HepG2 (cell line): ENCODE data around the gene LRRC3. TPM values are rescaled to one million over a fixed set of nuclear protein-coding genes. Genes with fewer than 3 reads are reported as not detected.

Experiments
- ATAC-seq: fragments of 200-7000 bp; cut with Tn5 transposase; 3 replicates; pipeline ENCODE4 v1.9.1; 2020; ENCODE audit warnings: mild to moderate bottlenecking, moderate library complexity
- BruUV-seq: library from RNA; stranded (reverse); fragments of 400-500 nt; replicated peaks from 2 replicates; lab custom pipeline; 2021; lab: Mats Ljungman, UMichigan
- CTCF ChIA-PET: fragments of 300-600 bp; formaldehyde crosslinking; extraction: SDS; loops from one replicate; lab custom pipeline; 2021; ENCODE audit warnings: low total read pairs, inconsistent platforms, low intra/inter-chr PET ratio; lab: Yijun Ruan, JAX
- POLR2A ChIA-PET: fragments of 350-600 bp; sonication (Branson Sonifier 250); formaldehyde crosslinking; loops from one replicate; lab custom pipeline; 2020; ENCODE audit warnings: antibody characterized with exemption, inconsistent platforms; lab: Yijun Ruan, JAX
- DNase-seq: peaks from one replicate; pipeline ENCODE4 v3.0.0-alpha.2; 2015; ENCODE audit warnings: low spot score
- FAIRE-seq: peaks from 3 replicates; lab custom pipeline; 2011; peaks lifted over from hg19 to GRCh38; lab: Jason Lieb, UNC
- H2AFZ ChIP-seq: one replicate; pipeline ENCODE4 v1.6.1; 2011; ENCODE audit warnings: low read length, inconsistent platforms
- H3K27ac ChIP-seq: fragments of 300-600 bp; 3 replicates; pipeline ENCODE4 v1.8.0; 2011; ENCODE audit warnings: mixed run types, mild to moderate bottlenecking, mixed read lengths, low read length, inconsistent platforms; ENCODE audit not compliant: insufficient read depth; ENCODE audit errors: extremely low read length
- H3K27me3 ChIP-seq, 2 experiments: fragments of 200-600 bp in 1 of 2; 2 replicates in 1 of 2; 3 replicates in 1 of 2; pipeline versions ENCODE4 v1.6.0 to v1.8.0; 2011; ENCODE audit warnings: low read length in 2 of 2, mild to moderate bottlenecking in 2 of 2, moderate library complexity in 2 of 2, inconsistent platforms in 1 of 2; ENCODE audit not compliant: insufficient read depth in 2 of 2, control insufficient read depth in 1 of 2
- H3K36me3 ChIP-seq, 2 experiments: fragments of 200-600 bp in 1 of 2; replicated peaks in 1 of 2; 2 replicates in 1 of 2; 3 replicates in 1 of 2; pipeline versions ENCODE4 v1.5.1 to v1.8.0; 2011; ENCODE audit warnings: low read length in 2 of 2, inconsistent platforms in 1 of 2; ENCODE audit not compliant: insufficient read depth in 2 of 2, control insufficient read depth in 1 of 2
- H3K4me1 ChIP-seq: 2 replicates; pipeline ENCODE4 v1.5.1; 2012; ENCODE audit warnings: low read length, inconsistent platforms; ENCODE audit not compliant: insufficient read depth
- H3K4me2 ChIP-seq: 2 replicates; pipeline ENCODE4 v1.6.0; 2011; ENCODE audit warnings: low read depth, low read length, inconsistent platforms
- H3K4me3 ChIP-seq, 3 experiments: fragments of 200-600 bp in 1 of 3; sonication (generic), shearing (Covaris generic) in 1 of 3; replicated peaks in 1 of 3; 2 replicates each; pipeline ENCODE4 v1.5.1; 2011 to 2016; ENCODE audit warnings: low read length in 3 of 3, inconsistent platforms in 2 of 3, low read depth in 2 of 3, mild to moderate bottlenecking in 2 of 3, control low read depth in 1 of 3, mixed read lengths in 1 of 3; ENCODE audit not compliant: insufficient read depth in 1 of 3
- H3K79me2 ChIP-seq: one replicate; pipeline ENCODE4 v1.6.1; 2011; ENCODE audit warnings: low read length, inconsistent platforms; ENCODE audit not compliant: insufficient read depth
- H3K9ac ChIP-seq: 2 replicates; pipeline ENCODE4 v1.6.0; 2011; ENCODE audit warnings: mild to moderate bottlenecking, low read depth, low read length, inconsistent platforms; ENCODE audit not compliant: insufficient read depth
- H3K9me3 ChIP-seq: 2 replicates; pipeline ENCODE4 v1.5.1; 2012; ENCODE audit warnings: mild to moderate bottlenecking, low read length
- H4K20me1 ChIP-seq: 2 replicates; pipeline ENCODE4 v1.6.0; 2011; ENCODE audit warnings: inconsistent platforms, mild to moderate bottlenecking, low read length, moderate library complexity; ENCODE audit not compliant: insufficient read depth
- AGO2 ChIP-seq: fragments of 200-400 bp; formaldehyde crosslinking; optimal IDR thresholded peaks from 2 replicates; pipeline ENCODE3; 2017; ENCODE audit warnings: mild to moderate bottlenecking, low read depth, low read length, moderate library complexity
- CHD2 ChIP-seq: IDR thresholded peaks from 2 replicates; pipeline ENCODE4 v1.6.1; 2011; ENCODE audit warnings: low read depth, low read length, improper control_type of control experiment
- HMG20B ChIP-seq: conservative IDR thresholded peaks from 2 replicates; pipeline ENCODE4 v1.6.1; 2016; ENCODE audit warnings: missing genetic modification reagents, missing compliant biosample characterization
- LCORL ChIP-seq, 2 experiments: fragments of 450-650 bp in 1 of 2; sonication (generic) in 1 of 2; formaldehyde crosslinking in 1 of 2; IDR thresholded peaks; 2 replicates each; pipeline versions ENCODE4 v1.5.0 to v1.6.1; 2017 to 2020; ENCODE audit warnings: antibody characterized with exemption in 1 of 2, missing genetic modification reagents in 1 of 2
- RARA ChIP-seq: IDR thresholded peaks from 2 replicates; pipeline ENCODE4 v1.6.1; 2016; ENCODE audit warnings: missing genetic modification reagents, missing compliant biosample characterization
- YY1 ChIP-seq: IDR thresholded peaks from 2 replicates; pipeline ENCODE4 v1.6.1; 2011; ENCODE audit warnings: low read length, low read depth, moderate library complexity, mild to moderate bottlenecking; ENCODE audit not compliant: insufficient read depth, insufficient replicate concordance
- ZFP36L1 ChIP-seq: sonication (generic); formaldehyde crosslinking; IDR thresholded peaks from 2 replicates; pipeline ENCODE4 v1.8.0; 2022; ENCODE audit warnings: mild to moderate bottlenecking, missing genetic modification reagents, moderate library complexity
- ZNF235 ChIP-seq: sonication (generic); formaldehyde crosslinking; IDR thresholded peaks from 2 replicates; pipeline ENCODE4 v1.8.1; 2023; ENCODE audit warnings: mild to moderate bottlenecking, missing genetic modification reagents, borderline replicate concordance
- ZNF333 ChIP-seq: sonication (generic); formaldehyde crosslinking; IDR thresholded peaks from 2 replicates; pipeline ENCODE4 v1.4.0; 2020; ENCODE audit warnings: mild to moderate bottlenecking, missing genetic modification reagents, borderline replicate concordance
- ZNF792 ChIP-seq: IDR thresholded peaks from 2 replicates; pipeline ENCODE4 v1.6.1; 2016
- WGBS: methylation state at CpG from one replicate; pipeline ENCODE4 v1.1.6; 2017; ENCODE audit warnings: low lambda C conversion rate; 5-methylcytosine and 5-hydroxymethylcytosine counted together
- in situ Hi-C: cut with HindIII; loops from 2 replicates; pipeline ENCODE4 v1.10.0; 2017; ENCODE audit warnings: low pct_unique_long_range_greater_than_20kb; ENCODE audit not compliant: extremely low pct_ligation_motif_present
- intact Hi-C: fragments of 100-400 bp; cut with micrococcal nuclease; formaldehyde crosslinking; loops from one replicate; pipeline ENCODE4 v1.10.0; 2022; ENCODE audit not compliant: unreplicated experiment
- polyA plus RNA-seq, 8 experiments: library from polyadenylated mRNA; depleted of rRNA in 3 of 8; stranded (reverse) in 7 of 8; unstranded in 1 of 8; fragments of >200 nt; fragmentation: Illumina TruSeq in 4 of 8; extraction: Trizol in 4 of 8; gene quantifications; 2 replicates each; pipeline versions ENCODE4 v1.2.1 to v1.2.3, GENCODE V29; 2011 to 2016; ENCODE audit warnings: low read depth in 4 of 8, missing spikeins in 1 of 8, mixed read lengths in 1 of 8; ENCODE audit not compliant: insufficient read depth in 1 of 8
- total RNA-seq, 5 experiments: library from RNA; depleted of rRNA; stranded (reverse); fragments of >200 nt; fragmentation: Illumina TruSeq; extraction: Trizol; gene quantifications; 2 replicates each; pipeline ENCODE4 v1.2.3, GENCODE V29; 2016; ENCODE audit warnings: low read depth in 1 of 5
- TF ChIP-seq, protein P1 (sequence below): sonication (generic); formaldehyde crosslinking; IDR thresholded peaks from 2 replicates; pipeline ENCODE4 v1.4.0; 2020; ENCODE audit warnings: missing genetic modification reagents, borderline replicate concordance
- TF ChIP-seq, protein P2 (sequence below): sonication (generic); formaldehyde crosslinking; IDR thresholded peaks from 2 replicates; pipeline ENCODE4 v1.8.0; 2022; ENCODE audit warnings: mild to moderate bottlenecking, missing genetic modification reagents
- TF ChIP-seq, protein P3 (sequence below): sonication (generic); formaldehyde crosslinking; conservative IDR thresholded peaks from 2 replicates; pipeline ENCODE4 v1.8.0; 2022; ENCODE audit warnings: low read depth, missing genetic modification reagents

Gene LRRC3
- total and polyA plus RNA-seq, 2 of the 13 experiments (the other 11 are each of a cell fraction or from before 2014, with no cell fraction given): 4.8 to 16.5 TPM

DNA sequence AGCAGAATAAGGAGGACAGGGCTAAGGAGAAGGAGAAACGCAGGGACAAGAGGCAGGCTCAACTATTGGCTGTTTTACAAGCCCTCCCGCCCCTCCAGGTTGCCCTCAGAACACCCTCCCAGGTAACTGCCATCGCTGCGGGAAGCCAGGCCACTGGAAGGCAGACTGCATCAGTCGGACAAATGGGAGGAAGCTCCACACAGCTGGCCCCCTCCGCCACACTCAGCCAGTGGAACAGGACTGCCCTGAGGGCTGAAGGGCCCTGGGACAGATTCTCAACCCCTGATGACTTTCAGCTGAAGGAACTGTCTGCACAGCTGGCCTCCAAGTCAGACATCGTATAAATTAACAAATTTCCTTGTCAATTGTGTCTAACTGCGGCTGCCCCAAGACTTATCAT lies 21.8 kb downstream of the LRRC3 start:
- no peak for FAIRE-seq
- H3K36me3 ChIP-seq: no peaks in the 10 kb centered on the region
- H3K27ac ChIP-seq: no peak overlapping the region
- H3K27me3 ChIP-seq: no peaks in the 10 kb centered on the region
- no peak overlapping the region for H3K4me3 ChIP-seq
- in situ Hi-C loops (no loop called here), intact Hi-C loops (no loop called here)
- peaks cover 36% of the 10 kb centered on the region for H3K4me1 ChIP-seq
- no peaks in the 10 kb centered on the region for H3K9me3 ChIP-seq
- no peak overlapping the region for H3K4me2 ChIP-seq
- no peak overlapping the region for H3K9ac ChIP-seq
- no TSS peak for BruUV-seq
- no peak for DNase-seq
- H3K79me2 ChIP-seq: no peaks in the 10 kb centered on the region
- TF ChIP-seq, protein P1, sequence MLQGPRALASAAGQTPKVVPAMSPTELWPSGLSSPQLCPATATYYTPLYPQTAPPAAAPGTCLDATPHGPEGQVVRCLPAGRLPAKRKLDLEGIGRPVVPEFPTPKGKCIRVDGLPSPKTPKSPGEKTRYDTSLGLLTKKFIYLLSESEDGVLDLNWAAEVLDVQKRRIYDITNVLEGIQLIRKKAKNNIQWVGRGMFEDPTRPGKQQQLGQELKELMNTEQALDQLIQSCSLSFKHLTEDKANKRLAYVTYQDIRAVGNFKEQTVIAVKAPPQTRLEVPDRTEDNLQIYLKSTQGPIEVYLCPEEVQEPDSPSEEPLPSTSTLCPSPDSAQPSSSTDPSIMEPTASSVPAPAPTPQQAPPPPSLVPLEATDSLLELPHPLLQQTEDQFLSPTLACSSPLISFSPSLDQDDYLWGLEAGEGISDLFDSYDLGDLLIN (CRISPR knock-in tag): no peak
- TF ChIP-seq HMG20B (CRISPR knock-in tag): no peak
- no peak for TF ChIP-seq RARA (CRISPR knock-in tag)
- TF ChIP-seq AGO2: no peak
- no peak for TF ChIP-seq CHD2
- TF ChIP-seq YY1: no peak
- TF ChIP-seq ZNF235 (CRISPR knock-in tag): no peak
- TF ChIP-seq ZNF333: no peak
- TF ChIP-seq, protein P2, sequence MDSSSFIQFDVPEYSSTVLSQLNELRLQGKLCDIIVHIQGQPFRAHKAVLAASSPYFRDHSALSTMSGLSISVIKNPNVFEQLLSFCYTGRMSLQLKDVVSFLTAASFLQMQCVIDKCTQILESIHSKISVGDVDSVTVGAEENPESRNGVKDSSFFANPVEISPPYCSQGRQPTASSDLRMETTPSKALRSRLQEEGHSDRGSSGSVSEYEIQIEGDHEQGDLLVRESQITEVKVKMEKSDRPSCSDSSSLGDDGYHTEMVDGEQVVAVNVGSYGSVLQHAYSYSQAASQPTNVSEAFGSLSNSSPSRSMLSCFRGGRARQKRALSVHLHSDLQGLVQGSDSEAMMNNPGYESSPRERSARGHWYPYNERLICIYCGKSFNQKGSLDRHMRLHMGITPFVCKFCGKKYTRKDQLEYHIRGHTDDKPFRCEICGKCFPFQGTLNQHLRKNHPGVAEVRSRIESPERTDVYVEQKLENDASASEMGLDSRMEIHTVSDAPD (CRISPR knock-in tag): no peak
- TF ChIP-seq ZFP36L1 (CRISPR knock-in tag): no peak
- TF ChIP-seq ZNF792 (CRISPR knock-in tag): no peak
- TF ChIP-seq, protein P3, sequence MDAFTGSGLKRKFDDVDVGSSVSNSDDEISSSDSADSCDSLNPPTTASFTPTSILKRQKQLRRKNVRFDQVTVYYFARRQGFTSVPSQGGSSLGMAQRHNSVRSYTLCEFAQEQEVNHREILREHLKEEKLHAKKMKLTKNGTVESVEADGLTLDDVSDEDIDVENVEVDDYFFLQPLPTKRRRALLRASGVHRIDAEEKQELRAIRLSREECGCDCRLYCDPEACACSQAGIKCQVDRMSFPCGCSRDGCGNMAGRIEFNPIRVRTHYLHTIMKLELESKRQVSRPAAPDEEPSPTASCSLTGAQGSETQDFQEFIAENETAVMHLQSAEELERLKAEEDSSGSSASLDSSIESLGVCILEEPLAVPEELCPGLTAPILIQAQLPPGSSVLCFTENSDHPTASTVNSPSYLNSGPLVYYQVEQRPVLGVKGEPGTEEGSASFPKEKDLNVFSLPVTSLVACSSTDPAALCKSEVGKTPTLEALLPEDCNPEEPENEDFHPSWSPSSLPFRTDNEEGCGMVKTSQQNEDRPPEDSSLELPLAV: no peak
- no peak for TF ChIP-seq LCORL (IDR thresholded peaks at IDR 0.05)
- no peak for TF ChIP-seq LCORL (CRISPR knock-in tag; IDR thresholded peaks at IDR 0.05)
- WGBS: 86% methylated on average over 7 of the region's 8 CpGs
- H2AFZ ChIP-seq: no peak overlapping the region
- H4K20me1 ChIP-seq: no peaks in the 10 kb centered on the region
- ChIA-PET POLR2A (interaction anchor here (1.3 kb wide), 1 partner anchor 19 kb away, joined by 3 read pairs; no protein-coding TSS in a partner anchor), CTCF (no interaction called here)
- no peak for ATAC-seq
